SK-MEL-5 (cell line): ENCODE results near the gene PLEKHH1. TPM values are rescaled to one million over a fixed set of nuclear protein-coding genes. Genes with fewer than 3 reads are reported as not detected.

Experiments used
- DNase-seq: peaks from one replicate; pipeline ENCODE4 v3.0.0-alpha.2; 2016; ENCODE audit warnings: low read depth, low spot score
- in situ Hi-C: cut with HindIII; loops from 2 replicates; pipeline ENCODE4 v1.10.0; 2016; ENCODE audit warnings: low sequenced_read_pairs, high pct_unique_total_duplicates, low pct_unique_long_range_greater_than_20kb
- polyA plus RNA-seq, 2 experiments: library from polyadenylated mRNA; depleted of rRNA; stranded (reverse); fragments of >200 nt; gene quantifications; 2 replicates each; pipeline ENCODE4 v1.2.3, GENCODE V29; 2015
- total RNA-seq: library from RNA; depleted of rRNA; stranded (reverse); fragments of >200 nt; shearing (Covaris generic); gene quantifications from 2 replicates; pipeline ENCODE4 v1.2.3, GENCODE V29; 2014; rRNA removed

PLEKHH1 gene
- 143 and 156 TPM in 2 replicates for total RNA-seq
- 122 and 158 TPM in 2 replicates for polyA plus RNA-seq (2015; cell fraction: cytosol; rRNA removed)
- 784 and 815 TPM in 2 replicates for polyA plus RNA-seq (2015; cell fraction: nucleus; rRNA removed)

- in situ Hi-C loops: no loop called here
- peak; percentile 86 for DNase-seq
These were observed at the start of gene PLEKHH1 for GRCh38 chr14:67532998-67533753. Gene PLEKHH1, plus strand, starts transcription at chr14:67533290. Its CDS starts 8,578 bp downstream, at chr14:67541868.

- in situ Hi-C loops: no loop called here
These were observed 49.4 kb upstream of the PLEKHH1 start for GRCh38 chr14:67483579-67484285.

GRCh38 chr14:67485501-67486095 lies 47.5 kb upstream of the PLEKHH1 start:
- no peak for DNase-seq
- in situ Hi-C loops: no loop called here

More at GRCh38 chr14:67483579-67484285, 49.4 kb upstream of the PLEKHH1 start:
- DNase-seq: no peak

GRCh38 chr14:67486890-67487289 lies 46.2 kb upstream of the PLEKHH1 start:
- in situ Hi-C loops: no loop called here
- no peak for DNase-seq

GRCh38 chr14:67487332-67487731 lies 45.8 kb upstream of the PLEKHH1 start:
- in situ Hi-C loops: no loop called here
- no peak for DNase-seq

- in situ Hi-C loops: no loop called here
- peak; percentile 19 for DNase-seq
These were observed 44.9 kb upstream of the PLEKHH1 start, which contains the start of gene TMEM229B for GRCh38 chr14:67487937-67488893. Gene TMEM229B, minus strand, starts transcription at chr14:67488721. Its CDS starts 14,798 bp downstream, at chr14:67473923.

- in situ Hi-C loops: no loop called here
- no peak for DNase-seq
These were observed 42.9 kb upstream of the PLEKHH1 start for GRCh38 chr14:67490196-67490595.

- in situ Hi-C loops: no loop called here
- DNase-seq: no peak
These were observed 41.8 kb upstream of the PLEKHH1 start for GRCh38 chr14:67491285-67491684.

GRCh38 chr14:67491741-67492507 lies 41.2 kb upstream of the PLEKHH1 start:
- no peak for DNase-seq
- in situ Hi-C loops: no loop called here

- in situ Hi-C loops: no loop called here
- no peak for DNase-seq
These were observed 40.6 kb upstream of the PLEKHH1 start for GRCh38 chr14:67492538-67492937.

- in situ Hi-C loops: no loop called here
- no peak for DNase-seq
These were observed 39.9 kb upstream of the PLEKHH1 start for GRCh38 chr14:67493092-67493717.

GRCh38 chr14:67495827-67496226 lies 37.3 kb upstream of the PLEKHH1 start:
- in situ Hi-C loops: no loop called here

GRCh38 chr14:67497216-67497615 lies 35.9 kb upstream of the PLEKHH1 start:
- in situ Hi-C loops: no loop called here
- DNase-seq: no peak

More at GRCh38 chr14:67495827-67496226, 37.3 kb upstream of the PLEKHH1 start:
- no peak for DNase-seq

- in situ Hi-C loops: no loop called here
These were observed 35.4 kb upstream of the PLEKHH1 start for GRCh38 chr14:67497716-67498115.

GRCh38 chr14:67500981-67501380 lies 32.1 kb upstream of the PLEKHH1 start:
- in situ Hi-C loops: no loop called here

More at GRCh38 chr14:67497716-67498115, 35.4 kb upstream of the PLEKHH1 start:
- DNase-seq: no peak

GRCh38 chr14:67501670-67502069 lies 31.4 kb upstream of the PLEKHH1 start:
- in situ Hi-C loops: no loop called here
- no peak for DNase-seq

More at GRCh38 chr14:67500981-67501380, 32.1 kb upstream of the PLEKHH1 start:
- DNase-seq: no peak
